NT2/D1 (cell line): ENCODE data around the gene KRTAP5-6.

Experiments
- SUZ12 ChIP-seq: IDR thresholded peaks from 2 replicates; pipeline ENCODE4 v1.6.1; 2011; ENCODE audit not compliant: insufficient read length, insufficient read depth; ENCODE audit errors: extremely low read depth
- ZNF274 ChIP-seq: IDR thresholded peaks from 2 replicates; pipeline ENCODE4 v1.6.1; 2011; ENCODE audit warnings: mild to moderate bottlenecking, low read depth, low read length

DNA sequence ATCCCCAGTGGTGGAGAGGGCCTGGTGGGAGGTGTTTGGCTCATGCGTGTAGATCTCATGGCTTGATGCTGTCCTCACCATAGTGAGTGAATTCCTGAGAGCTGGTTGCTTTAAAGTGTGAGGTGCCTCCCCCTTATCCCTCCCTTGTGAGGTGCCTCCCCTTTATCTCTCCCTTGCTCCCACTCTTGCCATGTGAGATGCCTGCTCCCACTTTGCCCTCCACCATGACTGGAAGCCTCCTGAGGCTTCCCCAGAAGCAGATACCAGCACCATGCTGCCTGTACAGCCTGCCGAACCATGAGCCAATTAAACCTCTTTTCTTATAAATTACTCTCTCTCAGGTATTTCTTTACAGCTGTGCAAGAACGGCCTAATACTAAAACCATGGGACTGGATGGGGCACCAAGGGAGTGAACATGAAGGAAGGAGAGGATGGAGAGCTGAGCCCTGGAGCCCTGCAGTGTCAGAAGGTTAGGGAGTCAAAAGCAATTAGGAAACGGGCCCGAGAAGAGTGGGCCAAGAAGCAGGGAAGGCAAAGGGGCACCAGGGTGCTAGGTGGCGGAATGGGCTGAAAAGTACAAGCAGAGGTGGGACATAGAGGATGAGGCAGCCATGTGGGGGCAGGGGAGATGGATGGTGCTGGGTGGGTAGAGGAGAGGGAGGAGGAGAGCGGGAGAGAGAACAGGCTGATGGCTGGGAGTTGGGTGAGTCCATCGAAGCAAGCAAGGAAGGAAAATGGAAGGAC, 44.0 kb downstream of the KRTAP5-6 start:
- TF ChIP-seq ZNF274 (no peak), SUZ12 (no peak)
